ENCODE data around the gene RPL36A.

Gene RPL36A

DNA sequence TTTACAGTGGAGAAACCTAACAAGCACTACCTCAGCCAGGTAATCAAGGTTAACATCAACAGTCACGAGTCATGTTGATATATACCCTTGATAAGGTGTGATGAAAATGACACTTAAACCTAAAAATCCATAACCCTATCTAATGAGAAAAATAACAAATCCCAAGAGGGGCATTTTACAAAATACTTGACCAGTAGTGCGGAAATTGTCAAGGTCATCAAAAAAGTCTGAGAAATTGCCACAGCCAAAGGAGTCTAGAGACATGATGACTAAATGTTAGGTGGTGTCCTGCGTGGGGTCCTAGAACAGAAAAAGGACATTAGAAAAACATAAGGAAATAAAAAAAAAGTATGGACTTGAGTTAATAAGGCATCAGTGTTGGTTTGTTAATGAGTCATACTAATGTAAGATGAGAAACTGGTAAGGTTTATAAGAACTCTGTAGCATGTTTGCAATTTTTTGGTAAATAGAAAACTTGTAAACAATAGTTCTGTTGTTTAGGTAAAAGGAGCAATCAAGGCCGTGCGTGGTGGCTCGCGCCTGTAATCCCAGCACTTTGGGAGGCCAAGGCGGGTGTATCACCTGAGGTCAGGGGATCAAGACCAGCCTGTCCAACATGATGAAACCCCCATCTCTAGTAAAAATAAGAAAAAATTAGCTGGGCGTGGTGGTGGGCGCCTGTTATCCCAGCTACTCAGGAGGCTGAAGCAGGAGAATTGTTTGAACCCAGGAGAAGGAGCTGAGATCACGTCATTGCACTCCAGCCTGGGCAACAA lies 2.9 kb downstream of the RPL36A start:
- no peak for DNase-seq (ENCODE audit: low spot score)

DNA sequence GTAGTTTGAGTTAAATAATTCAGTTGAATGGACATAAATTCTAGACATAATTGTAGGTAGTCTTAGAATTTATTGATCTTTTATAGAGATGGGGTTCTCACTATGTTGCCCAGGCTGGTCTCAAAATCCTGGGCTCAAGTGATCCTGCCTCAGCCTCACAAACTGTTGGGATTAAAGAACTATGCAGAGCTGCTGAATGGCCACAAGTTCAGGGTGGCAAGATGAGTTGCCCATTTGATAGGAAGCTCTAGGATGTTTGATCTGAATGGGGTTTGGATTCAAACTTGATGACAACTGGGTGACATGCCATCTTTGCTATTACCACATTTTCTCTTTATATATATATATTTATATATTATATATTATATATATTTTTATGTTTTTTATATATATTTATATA lies 3.6 kb downstream of the RPL36A start:
- no peak for DNase-seq (ENCODE audit: low spot score)

DNA sequence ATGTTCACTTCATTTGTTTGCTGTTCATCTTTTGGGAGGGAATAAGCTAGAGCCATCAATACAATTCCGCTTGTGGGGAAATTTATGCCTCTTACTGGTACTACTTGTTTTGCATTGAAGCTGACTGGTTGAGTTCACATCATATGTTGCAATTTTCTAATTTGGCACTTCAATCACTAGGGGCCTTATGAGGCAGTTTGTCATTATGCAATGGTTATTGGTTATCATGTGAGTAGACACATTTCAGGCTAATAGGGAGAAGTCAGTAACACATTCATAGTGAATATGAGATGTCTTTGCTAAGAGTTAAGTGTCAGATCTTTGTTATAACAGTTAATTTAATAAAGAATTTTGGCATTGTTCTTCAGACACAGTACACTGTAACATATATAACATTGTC lies 5.0 kb downstream of the RPL36A start:
- no peak for DNase-seq (ENCODE audit: low spot score)

DNA sequence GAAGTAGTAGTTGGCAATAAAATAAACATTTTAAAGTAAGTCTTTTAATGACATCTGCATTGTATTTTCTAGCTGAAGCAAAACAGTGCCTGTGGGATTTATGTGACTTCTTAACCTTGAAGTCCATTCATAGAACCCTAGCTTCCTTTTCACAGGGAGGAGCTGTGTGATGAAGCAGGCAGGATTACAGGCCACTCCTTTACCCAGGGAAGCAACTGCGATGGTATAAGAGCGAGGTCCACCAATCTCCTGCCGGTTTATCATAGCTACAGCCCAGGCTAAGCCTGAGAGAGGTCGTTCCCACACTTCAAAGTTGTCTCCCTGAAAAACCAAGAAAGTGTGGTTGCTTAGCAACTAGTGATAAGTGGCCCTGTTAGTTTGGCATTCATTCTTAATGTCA lies 7.0 kb downstream of the RPL36A start:
- DNase-seq (ENCODE audit: low spot score): no peak

DNA sequence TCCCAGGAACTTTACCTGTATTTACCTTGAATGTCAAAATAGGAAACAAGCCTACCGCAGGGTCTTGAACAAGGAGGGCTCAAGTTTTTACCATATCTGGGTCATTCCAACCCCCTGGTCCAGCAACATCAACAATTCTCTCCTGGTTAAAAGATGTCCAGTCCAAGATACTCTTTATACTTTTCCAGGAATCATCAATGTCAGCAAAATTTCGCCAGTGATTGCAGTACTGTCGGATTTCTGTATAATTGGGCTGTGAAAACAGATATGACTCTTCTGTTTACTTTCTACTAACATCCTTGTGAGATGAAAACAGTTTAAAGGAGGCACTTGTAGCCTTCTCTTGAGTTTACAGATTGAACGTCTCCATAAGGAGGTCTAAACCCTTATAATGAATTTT lies 7.9 kb downstream of the RPL36A start:
- DNase-seq (ENCODE audit: low spot score): no peak

- no peak for DNase-seq (ENCODE audit: low spot score)
These were observed 9.0 kb downstream of the RPL36A start for GRCh38 chrX:101399825-101400224.

DNA sequence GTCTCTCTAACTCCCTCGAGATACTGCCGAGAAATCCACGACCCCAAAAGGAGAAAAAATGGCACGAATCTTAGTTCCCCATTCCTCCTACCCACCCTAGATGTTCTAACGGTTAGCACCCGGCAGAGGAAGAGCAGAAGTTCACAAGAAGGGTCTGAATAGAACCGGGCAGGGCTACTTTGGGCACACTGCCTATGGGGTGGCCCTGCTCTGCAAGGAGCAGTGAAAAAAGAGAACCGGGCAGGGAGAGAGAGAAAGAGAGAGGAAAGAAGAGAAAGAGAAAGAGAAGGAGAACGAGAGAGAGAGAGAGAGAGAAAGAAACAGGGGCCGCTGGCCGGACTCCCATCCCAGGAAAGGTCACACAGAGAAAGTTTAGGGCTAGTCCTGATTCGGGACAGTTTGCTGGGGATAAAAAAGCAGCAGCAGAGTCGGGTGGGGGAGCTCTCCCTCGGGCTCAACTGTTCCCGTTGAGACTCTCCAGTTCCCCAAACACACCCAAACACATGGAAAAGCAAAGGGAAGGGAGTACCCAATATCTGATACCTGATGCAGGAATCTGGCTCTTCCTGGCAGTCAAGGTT lies 16.4 kb downstream of the RPL36A start:
- no peak for DNase-seq (ENCODE audit: low spot score)

GRCh38 chrX:101407748-101408531 lies 17.1 kb downstream of the RPL36A start, which contains the start of the genes GLA and HNRNPH2:
TSS of gene GLA (minus strand) at chrX:101407925. CDS start at chrX:101407903, 22 bp downstream.
TSS of gene HNRNPH2 (plus strand) at chrX:101408222. CDS start at chrX:101411989, 3,767 bp downstream.
- DNase-seq (ENCODE audit: low spot score): peak; percentile 87

DNA sequence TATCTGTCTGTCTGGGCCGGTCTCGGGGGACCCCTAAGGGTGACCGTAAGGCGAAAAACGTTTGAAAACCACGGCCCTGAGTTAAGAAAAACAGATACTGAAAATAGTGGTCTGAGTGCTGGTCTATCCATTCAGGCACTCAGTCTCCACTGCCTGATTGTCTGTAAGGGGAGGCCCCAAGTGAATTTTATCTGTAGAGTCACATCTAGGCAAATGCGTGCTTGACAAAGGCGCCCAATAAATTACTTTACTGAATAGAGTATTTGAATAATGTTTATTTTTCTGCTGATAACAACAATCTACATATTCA lies 17.7 kb downstream of the RPL36A start:
- DNase-seq (ENCODE audit: low spot score): no peak

GRCh38 chrX:101409043-101409442 lies 18.2 kb downstream of the RPL36A start:
- DNase-seq (ENCODE audit: low spot score): no peak

GRCh38 chrX:101410461-101410860 lies 19.6 kb downstream of the RPL36A start:
- no peak for DNase-seq (ENCODE audit: low spot score)

DNA sequence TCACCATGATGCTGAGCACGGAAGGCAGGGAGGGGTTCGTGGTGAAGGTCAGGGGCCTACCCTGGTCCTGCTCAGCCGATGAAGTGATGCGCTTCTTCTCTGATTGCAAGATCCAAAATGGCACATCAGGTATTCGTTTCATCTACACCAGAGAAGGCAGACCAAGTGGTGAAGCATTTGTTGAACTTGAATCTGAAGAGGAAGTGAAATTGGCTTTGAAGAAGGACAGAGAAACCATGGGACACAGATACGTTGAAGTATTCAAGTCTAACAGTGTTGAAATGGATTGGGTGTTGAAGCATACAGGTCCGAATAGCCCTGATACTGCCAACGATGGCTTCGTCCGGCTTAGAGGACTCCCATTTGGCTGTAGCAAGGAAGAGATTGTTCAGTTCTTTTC lies 21.2 kb downstream of the RPL36A start:
- DNase-seq (ENCODE audit: low spot score): no peak

DNA sequence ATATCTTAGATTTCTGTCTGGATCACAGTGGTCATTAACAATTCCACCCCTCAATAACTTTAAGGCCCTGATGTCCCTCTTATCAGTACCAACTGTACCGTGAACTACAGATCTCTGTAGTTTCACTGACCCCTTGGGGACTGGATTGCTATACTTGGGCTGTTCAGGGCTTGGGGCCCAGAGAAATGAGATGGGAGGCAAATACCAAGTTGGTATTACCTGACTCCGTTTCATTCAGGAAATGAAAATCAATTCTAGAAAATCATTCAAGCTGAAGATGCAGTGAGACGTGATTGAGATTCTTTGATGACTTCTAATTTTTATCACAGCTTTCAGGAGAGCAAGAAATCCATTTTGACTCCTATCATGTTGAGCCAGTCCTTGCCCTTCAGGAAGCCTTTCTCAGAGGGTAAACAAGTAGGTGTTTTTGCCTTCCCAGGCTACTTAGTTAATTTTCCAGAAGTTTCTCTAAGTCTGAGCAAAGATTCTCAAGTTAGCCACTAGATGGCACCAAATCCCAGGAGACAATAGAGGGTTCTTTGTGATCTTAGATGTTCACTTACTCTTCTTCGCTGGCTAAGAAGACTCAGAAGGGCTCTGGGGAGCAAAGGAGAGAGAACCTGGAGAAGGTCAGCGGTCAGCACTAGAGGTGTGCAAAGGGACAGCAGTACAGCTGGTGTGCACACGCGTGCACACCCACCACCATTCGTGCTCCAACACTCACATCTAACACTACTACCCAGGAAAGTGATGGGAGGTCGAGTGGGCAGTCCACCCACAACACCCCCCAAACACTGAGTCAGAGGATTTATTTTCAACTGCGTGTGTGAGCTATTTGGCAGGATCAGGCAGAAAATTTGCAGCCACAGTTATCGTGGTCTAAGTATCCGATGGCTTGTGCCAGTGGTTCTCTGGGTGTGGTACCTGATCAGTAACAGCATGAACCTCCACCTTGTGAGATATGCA lies 24.7 kb downstream of the RPL36A start:
- peak; percentile 37 for DNase-seq (ENCODE audit: low spot score)

DNA sequence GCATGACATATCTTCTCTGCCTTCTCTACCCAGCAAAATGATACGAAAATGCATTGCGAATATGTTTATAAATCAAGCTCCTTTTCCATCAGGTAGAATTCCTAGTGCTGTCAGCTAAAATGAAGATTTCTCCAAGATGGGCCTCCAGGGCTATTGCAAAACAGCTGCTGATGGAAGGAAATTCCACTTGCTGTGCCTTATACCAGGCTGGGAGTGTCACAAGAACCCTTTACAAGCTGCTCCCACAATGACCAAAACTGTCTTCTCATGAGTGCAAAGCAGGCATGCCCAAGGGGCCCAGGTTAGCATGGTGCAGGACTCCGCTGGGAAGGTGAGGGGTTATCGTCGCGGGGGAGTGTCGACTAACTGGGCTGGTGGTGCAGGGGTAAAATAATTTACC lies 25.9 kb downstream of the RPL36A start:
- no peak for DNase-seq (ENCODE audit: low spot score)

DNA sequence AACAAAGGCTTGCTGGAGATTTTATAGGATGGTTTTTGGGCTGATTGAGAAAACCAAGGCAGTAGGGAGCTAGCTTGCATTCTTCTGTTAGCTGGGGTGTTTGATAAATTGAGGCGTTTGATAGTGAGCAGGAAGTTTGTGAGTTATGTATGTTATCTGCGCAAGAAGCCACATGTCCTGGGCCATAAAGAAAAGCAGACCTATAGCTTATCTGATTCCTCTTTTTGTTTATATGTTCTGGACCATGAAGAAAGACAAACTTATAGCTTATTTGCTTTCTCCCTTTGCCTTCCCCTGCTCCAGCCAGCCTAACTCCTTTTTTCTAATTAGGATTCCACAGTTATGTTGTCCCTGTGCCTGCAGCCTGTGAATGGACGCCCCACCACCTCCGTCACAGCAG lies 26.4 kb downstream of the RPL36A start:
- no peak for DNase-seq (ENCODE audit: low spot score)

GRCh38 chrX:101417981-101418841 lies 27.4 kb downstream of the RPL36A start:
- DNase-seq (ENCODE audit: low spot score): no peak

- DNase-seq (ENCODE audit: low spot score): no peak
These were observed 28.7 kb downstream of the RPL36A start for GRCh38 chrX:101419489-101419888.

DNA sequence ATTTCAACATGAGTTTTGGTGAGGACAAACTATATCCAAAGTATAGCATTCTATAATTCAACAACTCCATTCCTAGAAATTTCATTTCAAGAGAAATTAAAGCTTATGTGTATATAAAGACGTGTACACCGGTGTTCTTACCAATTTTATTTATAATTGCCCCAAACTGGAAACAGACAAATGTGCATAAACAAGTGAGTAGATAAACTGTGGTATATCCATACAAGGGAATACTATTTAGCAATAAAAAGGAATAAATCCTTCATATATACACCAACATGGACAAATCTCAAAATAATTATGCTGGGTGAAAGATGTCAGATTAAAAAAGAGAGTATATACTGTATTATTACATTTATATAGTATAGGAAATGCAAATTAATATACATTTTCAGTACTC lies 37.1 kb downstream of the RPL36A start:
- DNase-seq (ENCODE audit: low spot score): no peak

- DNase-seq (ENCODE audit: low spot score): no peak
These were observed 39.1 kb downstream of the RPL36A start for GRCh38 chrX:101429934-101430333.

- DNase-seq (ENCODE audit: low spot score): no peak
These were observed 39.8 kb downstream of the RPL36A start for GRCh38 chrX:101430457-101431078.

- no peak for DNase-seq (ENCODE audit: low spot score)
These were observed 51.3 kb downstream of the RPL36A start for GRCh38 chrX:101442085-101442484.
